Myocyte (in vitro differentiated cells): ENCODE data around the gene MYO18B. TPM values are rescaled to one million over a fixed set of nuclear protein-coding genes. Genes with fewer than 3 reads are reported as not detected.

Experiments used
- DNase-seq: peaks from one replicate; pipeline ENCODE4 v3.0.0-alpha.2; 2012; ENCODE audit warnings: low read depth
- total RNA-seq: library from RNA; depleted of rRNA; stranded (reverse); fragments of >200 nt; gene quantifications from 2 replicates; pipeline ENCODE4 v1.2.3, GENCODE V29; 2014

The MYO18B gene
- total RNA-seq, 1 donor from 2014 or later, result 165 TPM

DNA sequence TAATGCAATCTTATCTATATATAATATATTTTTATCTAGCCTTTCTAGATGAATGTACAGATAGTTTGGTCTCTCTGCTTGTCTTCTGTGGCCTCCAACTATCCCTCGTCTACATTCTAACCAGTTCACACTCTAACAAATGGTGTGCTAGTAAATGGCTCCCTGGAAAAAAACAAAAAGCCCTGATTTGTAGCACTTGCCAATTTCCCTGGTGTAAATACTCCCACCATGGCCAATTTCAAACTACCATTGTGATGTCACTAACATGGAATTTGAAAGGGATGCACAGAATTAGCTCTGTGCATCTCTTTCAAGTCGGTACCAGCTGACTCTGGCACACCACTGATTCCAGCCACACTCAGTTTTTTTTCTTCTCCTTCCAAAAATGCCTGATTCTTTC lies 154.6 kb downstream of the MYO18B start:
- no peak for DNase-seq

DNA sequence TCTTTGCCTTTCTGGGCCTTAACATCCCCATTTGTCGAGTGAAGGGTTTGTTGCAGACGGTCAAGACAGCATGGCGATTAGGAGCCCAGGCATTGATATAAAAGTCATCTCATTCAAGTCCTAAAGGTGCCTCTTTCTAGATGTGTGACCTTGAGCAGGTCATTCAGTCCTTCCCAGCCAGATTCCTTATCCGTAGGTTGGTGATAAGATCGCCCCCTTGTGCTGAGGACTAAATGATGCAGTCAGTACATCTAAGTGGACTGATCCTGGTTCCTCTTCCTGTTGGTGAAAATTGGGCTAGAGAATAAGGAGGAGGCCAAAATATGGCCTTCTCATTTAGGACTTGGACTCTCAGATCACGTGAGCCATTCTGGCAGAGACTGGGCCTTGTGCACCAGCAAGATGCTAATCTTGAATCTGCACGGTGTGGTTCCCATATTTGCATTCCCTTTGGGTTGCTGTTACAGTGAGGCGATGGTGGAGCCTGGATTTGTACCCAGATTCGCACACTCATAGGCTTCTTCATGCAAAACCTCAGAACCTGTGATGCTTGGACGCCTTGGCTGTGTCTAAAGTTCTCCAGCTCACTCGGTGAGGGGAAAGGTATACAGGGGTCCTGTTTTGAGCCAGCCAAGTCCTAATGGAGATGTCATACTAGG lies 156.8 kb downstream of the MYO18B start:
- DNase-seq, result no peak

DNA sequence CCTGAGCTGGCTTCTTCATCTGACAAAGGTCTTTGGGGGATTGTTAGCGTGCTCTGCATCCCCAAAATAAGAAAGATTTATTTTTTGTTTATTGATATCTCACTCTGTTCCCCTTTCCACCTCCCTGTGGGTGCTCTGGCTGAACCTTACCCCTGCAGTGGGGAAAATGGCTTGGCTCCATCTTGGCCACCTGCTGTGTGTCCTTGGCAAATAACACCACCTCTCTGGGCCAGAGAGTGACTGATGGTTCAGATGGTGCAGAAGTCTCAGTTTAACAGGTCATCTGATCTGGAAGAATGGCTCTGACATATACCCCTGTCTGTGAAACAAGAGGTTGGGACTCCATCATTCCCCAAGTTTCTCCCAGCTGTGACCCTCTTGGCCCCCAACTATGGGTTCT lies 157.6 kb downstream of the MYO18B start:
- DNase-seq, result no peak

DNA sequence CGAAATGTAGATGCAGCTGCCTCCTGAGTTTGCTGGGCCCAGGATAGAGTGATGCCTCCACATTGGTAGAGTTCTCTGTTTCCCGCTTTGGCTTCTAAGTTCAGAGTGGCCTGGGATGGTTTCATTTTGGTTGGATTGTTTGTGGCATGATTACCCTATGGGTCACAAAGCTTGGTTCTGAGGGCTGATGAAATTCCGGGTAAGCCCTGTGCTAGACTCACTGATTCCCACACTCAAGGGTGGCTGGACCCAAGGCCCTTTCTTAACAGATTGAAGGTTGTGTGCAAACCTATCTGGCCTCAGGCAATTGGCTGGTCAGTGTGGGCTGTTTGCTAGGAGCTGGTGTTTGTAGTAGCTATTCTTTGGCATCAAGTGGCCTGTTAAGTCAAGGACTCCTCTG lies 158.4 kb downstream of the MYO18B start:
- DNase-seq, result no peak

DNA sequence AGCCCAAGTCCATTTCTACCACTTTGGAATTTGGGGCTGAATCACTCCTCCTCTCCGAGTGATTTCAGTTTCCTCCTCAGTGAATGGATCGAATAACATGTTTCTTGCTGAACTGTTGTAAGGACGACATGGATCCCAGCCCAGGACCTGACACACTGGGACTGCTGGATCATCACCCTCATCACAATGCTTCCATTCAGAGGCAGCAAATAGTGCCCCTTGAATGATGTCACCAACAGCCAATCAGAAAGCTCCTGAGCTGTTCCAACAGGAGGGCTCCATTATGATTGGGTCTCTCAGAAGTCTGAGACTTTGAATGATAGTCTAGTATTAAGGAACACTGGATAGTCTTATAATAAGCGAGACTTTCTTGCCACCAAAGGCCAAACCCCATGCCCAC lies 158.9 kb downstream of the MYO18B start:
- DNase-seq, result peak; percentile 58

DNA sequence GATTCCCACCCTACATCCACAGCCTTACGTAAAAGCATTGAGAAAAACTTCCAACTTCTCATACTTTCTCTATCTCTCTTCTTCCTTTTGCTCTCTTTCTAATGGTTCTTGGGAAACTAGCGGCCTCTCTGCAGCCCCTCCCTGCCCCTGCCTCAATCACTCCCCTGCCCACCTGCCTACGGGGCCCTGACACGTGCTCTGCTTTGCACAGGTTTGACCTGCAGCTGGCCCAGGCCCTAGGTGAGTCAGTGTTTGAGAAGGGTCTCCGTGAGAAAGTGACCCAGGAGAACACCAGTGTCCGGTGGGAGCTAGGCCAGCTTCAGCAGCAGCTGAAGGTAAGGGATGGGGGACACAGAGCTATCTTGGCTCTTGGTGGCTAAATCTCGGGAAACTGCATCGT lies 160.4 kb downstream of the MYO18B start:
- no peak for DNase-seq

DNA sequence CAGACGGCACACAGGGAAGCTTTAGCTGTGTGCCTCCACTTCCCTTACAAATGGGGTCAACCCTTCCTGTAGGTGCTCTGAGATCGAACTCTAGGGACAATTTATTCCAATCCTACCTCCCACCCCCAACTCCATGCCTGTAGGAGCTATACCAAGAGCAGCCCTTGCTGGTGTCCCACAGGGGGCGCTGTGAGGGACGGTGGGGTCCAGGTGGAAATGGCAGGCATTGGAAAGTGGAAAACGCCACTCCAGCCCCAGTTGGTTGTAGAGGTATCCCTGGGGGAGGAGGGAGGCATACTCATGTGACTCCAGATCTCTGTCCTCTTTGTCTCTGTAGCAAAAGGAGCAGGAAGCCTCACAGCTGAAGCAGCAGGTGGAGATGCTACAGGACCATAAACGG lies 161.3 kb downstream of the MYO18B start:
- no peak for DNase-seq

DNA sequence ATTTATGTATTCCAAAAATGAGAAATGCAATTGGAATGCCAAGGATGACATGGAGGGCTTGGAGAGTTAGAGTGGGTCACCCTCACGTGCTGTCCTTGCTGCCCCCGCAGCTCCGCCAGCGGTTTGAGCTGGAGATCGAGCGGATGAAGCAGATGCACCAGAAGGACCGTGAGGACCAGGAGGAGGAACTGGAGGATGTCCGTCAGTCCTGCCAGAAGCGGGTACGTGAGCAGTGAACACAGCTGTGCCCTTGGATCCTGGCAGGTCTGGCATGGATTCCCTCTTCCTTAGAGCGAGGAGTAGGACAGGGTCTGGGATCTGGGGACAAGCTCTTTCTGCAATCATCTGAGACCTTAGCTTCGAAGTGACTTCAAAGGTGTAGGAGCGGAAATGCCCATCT lies 166.2 kb downstream of the MYO18B start:
- DNase-seq, result no peak

DNA sequence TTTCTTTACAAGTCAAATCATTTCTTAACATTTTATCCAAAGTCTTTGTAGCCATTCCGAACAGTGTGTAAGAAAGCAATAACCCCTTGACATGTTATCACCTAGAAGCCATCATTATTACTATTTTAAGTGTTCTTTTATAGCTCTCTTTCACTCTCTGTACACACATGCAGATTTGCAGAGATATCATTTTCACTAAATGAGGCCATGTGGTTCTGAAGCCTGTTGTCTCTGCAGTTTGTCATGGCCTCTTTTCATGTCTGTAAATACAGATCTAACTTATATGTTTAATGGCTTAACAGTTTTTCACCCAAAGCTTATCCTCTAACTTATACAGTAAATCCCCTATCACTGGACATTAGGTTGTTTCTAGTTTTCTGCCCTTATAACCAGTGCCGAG lies 166.8 kb downstream of the MYO18B start:
- no peak for DNase-seq

DNA sequence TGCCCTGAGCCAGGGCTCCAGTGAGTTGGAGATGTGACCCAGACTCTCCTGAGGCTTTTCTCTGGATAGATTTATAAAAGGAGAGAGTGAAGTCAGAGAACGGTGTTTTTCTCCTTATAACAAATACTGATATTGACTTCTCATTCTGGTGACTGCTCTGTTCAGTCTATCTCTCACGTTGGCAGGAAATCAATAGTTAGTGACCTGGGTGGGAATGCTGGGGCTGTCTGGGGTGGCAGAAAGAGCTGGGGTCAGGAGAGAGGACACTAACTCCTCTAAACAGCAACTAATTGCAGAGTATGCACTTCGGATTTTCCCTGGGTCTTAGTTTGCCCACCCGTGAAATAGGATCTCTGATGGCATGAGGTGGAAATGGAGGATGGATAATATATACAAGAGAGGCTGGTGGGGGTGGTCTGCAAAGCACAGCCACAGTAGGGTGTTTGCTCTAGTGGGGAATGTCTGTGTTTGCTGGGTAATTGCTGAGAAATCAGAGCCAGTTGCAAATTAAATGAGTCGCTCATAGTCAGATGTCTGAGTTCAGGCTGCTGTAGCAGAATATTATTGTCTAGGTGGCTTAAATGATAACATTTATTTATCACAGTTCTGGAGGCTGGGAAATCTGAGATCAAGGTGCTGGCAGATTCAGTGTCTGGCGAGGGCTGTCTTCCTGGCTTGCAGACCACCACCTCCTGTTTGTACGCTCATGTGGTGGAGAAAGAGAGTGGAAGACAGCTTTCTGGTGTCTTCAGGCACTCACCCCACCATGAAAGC lies 167.8 kb downstream of the MYO18B start:
- no peak for DNase-seq

DNA sequence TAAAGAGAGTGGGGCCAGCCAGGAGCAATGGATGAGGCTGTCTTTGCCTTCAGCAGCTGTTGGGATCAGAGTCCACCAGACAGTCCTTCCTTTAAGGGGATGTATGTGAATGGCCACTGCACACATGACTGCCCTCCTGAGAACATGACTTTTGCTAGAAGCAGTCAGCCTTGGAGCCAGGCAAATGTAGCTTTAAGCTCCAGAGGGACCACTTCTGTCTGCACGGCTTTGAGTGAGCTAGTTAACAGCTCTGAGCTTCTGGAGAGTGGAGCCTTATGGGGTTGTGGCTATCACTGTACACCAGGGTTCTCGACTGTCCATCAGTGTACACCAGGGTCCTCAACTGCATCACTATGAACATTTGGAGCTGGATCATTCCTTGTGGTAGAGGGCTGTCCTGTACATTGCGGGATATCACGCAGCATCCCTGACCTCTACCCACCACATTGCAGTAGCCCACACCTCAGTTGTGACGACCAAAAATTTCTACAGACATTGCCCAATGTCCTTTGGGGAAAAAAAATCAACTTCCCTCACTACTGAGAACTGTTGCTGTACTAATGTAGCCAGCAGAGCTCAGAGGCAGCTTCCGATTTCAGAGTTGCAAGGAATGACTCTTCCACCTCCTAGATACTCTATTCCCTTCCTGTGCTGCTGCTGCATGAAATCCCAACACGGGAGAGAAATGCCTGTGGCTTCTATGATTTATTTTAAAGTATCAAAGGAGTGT lies 169.4 kb downstream of the MYO18B start:
- DNase-seq, result no peak

DNA sequence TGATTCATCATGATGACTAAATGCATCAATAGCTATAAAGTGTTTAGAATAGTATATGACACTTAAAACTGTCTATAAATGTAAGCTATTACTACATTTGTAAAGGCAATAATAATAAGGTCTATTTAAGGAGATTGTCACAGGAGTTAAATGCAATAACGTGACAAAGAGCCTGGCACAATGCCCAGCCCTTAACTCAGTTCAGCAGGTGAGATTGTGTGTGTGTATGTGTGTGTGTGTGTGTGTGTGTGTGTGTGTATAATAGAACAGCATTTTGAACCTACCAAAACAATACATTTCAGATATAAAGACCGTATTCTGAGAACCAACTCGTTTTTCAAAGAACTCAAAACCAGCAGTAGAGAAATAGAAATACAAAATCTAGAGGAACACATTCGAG lies 177.5 kb downstream of the MYO18B start:
- peak; percentile 40 for DNase-seq

DNA sequence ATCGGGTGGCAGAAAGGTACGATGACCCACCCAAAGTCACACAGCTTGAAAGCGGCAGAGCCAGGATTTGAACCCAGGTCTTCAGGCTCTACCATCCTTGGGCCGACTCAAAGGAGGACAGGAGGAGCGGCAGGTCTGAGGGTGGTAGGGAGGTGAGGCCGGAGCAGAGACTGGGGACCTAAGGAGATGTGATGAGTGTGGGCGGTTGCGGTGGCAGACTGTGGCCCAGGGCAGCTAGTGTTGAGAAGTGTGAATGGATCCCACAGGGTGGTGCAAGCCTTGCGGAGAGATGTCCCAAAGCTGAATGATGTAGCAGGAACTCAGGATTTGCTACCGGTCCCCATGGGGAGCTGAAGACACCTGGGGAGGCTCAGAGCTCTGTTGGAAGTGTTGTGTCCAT lies 180.2 kb downstream of the MYO18B start:
- no peak for DNase-seq

DNA sequence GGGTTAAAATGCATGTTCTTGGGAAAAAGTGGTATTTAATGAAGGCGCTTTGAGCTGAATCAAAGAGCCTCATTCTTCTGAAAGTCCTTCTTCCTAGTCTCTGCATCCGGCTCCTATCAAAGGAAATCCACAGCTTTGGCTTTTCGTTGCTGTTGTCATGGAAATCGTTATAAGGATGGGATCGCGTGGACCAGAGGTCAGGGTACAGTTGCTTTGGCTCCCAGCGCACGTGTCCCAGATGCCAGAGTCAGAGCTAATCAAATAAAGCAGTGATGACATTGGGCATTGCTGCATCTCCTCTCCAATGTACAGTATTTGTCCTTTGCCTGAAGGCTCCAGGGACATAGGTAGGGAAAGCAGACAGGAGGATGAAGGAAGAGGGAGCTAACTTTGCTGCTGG lies 181.9 kb downstream of the MYO18B start:
- no peak for DNase-seq

DNA sequence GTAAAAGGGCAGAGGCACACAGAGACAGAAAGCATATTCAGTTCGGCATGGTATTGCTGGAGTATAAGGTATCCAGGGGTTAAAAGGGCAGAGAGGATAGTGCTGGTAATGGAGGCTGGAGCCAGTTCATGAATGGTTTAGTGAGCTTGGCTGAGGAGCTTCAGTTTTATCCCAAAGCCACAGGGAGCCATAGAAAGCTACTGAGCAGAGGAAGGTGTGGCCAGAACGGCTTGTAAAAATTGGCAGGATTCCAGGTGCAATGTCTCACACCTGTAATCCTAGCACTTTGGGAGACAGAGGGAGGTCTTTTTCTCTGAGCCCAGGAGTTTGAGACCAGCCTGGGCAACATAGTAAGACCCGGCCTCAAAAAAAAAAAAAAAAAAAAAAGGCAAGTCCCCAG lies 186.1 kb downstream of the MYO18B start:
- DNase-seq, result no peak

DNA sequence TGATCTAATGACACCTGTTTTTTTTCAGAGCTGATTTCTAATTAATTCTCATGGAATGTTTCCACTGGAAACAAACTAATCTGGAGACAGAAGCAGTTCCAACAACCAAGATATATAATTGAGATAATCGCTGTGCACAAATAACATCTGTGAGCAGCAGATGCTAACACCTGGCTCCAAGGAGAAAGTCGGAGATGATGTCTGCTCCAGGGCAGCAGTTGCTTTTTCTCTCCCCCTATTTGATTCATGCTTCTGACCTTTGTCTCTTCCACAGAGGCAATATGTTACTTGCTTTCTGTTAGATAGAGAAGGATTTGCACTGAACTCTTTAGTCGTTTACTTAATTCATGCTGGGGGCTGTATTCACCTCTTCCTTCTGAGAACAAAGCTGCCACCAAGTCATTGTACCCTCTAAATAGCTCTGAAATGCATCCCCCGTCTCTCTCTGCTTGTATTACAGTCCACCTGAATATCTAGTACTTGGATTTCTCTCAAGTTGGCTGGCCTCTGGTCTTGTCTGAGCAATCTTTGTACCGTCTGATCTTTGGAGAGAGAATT lies 187.4 kb downstream of the MYO18B start:
- DNase-seq, result no peak

DNA sequence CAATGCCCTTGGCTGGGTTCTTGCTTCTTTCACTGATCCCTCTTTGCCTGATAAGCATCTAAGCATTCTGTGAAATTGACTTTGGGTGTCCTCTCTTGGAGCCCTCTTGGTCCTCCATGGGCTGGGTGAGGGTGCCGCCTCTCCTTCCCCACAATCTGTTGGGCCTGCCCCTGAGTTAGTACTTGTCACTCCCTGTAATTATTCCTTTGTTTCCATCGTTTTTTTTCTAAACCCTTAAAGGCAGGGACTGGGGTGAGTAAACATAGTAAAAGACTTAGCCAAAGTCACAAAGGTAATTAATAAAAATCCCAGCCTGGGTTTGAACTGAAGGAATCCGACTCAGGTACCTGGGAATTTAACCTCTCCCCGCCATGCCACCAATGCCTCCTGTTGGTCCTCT lies 188.1 kb downstream of the MYO18B start:
- DNase-seq, result no peak

DNA sequence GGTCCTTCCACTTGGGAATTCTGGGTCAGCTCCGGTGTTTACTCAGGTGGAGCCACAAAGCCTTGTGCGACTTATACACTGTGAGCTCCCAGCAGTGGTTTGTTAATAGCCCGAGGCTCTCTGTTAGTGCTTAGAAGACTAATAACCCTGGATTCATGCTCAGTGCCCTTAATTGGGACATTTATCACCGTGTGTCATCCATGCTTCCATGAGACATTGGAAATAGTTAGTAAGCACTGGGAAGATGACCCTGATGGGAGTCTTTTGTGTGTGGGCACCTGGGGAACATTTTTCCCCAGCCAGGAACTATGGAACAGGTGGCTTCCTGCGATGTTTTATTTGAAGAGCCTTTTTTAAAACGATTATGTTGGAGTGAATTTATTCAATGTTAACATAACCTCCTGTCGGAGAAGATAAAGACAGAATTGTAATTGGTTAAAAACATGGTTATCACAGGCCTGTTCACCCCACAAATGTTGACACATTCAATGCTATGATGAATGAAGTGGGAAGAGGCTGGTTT lies 188.9 kb downstream of the MYO18B start:
- no peak for DNase-seq

DNA sequence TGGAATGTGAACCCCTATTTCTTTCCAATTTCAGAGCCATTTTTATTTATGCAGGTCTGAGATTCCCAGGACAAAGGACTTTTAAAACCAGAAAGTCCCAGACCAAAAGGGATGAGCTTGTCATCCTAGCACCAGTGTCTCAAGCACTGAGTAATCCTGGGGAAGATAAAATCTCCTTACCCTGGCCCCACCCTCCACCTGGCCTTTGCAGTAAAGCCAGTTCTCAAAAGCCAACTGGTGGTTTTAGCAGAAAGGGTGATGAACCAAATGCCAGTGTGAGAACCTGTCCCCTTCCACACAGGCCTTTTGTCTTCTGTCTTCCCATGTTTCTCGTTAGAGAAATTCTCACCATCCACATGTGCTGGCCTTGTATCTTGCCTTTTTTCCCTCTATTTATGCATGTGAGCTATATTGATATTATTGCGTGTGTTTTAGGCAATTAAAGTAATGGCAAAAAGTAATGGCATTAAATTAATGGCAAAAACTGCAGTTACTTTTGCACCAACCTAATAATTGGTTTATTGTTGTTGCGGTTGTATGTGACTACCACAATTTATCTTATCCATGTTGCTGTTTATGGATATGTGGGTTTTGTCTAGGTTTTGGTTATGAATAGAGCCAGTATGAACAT lies 191.3 kb downstream of the MYO18B start:
- DNase-seq, result no peak

DNA sequence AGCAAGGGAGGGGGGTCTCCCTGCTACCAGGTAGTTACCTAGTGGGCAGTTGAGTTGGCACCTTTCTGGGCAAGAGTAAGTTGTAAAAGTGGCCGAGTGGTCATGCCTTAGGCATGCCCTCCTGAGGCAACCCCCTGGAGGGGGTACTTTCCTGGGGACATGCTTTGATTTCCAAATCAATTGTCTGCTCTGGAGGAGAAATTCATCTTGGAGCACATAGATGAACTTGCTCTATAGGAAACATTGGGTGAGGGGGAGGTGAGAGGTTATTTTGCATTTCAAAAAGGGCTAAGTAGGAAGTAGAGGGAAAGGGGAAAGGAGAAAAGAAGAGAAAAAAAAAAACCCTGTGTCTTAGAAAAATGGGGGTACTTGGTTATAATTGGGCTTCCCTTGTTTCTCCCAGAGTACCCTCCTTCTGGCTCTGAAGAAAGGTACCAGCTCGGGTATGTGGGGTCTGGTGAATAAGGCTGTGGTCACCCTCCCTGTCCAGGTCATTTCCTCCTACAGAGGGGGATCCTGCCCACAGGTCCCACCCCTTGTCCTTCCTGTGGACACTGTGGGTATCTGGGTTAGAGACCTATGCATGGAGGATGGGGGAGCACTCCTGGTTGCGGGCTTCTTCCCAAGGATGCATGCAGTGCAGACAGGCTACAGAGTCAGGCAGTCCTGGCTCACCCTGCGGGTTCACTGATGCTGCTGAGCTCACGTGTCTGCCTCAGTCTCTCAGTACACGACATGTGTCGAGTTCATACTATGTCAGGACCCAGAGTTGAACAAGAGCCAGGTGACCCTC lies 193.5 kb downstream of the MYO18B start:
- DNase-seq, result no peak

DNA sequence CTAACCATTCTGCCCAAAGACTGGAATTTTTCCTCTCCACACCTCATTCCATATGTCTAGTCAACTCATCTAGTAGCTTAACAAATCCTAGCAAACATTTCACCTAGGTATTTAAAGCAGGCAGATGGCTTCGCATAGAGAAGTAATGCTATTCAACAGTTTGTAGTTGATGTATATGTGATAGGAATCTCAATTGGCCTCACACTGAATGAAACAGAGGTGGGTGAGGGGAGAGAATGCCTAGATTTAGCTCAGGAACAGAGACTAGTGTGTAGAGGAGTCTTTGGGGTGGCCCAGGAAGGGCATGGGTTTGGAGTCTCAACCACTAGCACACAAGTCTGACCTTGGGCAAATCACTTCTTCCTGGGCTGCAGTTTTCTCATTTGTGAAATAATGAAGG lies 196.2 kb downstream of the MYO18B start:
- DNase-seq, result no peak
